ENCODE data around the gene NUBP1.

The NUBP1 gene

GRCh38 chr16:10808850-10809249, 65.2 kb downstream of the NUBP1 start:
- no peak for DNase-seq

DNA sequence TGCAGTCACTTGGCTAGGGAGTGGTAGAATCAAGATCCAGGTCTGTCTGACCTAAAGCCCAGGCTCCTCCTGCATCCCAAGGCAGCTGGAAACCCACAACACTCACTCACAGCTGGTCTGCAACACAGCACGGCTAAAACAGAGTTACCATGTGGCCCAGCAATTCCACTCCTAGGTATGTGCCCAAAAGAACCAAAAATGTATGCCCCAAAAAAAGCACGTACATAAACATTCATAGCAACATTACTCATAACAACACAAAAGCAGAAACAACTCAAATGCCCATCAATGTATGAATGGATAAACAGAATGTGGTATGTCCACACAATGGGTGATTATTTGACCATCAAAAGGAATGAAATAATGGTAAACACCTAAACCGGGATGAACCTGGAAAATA, 66.1 kb downstream of the NUBP1 start:
- no peak for DNase-seq

- no peak for DNase-seq
Measured at GRCh38 chr16:10812312-10813098, 68.9 kb downstream of the NUBP1 start.

- DNase-seq = no peak
Measured at GRCh38 chr16:10813099-10813455, 69.4 kb downstream of the NUBP1 start.

DNA sequence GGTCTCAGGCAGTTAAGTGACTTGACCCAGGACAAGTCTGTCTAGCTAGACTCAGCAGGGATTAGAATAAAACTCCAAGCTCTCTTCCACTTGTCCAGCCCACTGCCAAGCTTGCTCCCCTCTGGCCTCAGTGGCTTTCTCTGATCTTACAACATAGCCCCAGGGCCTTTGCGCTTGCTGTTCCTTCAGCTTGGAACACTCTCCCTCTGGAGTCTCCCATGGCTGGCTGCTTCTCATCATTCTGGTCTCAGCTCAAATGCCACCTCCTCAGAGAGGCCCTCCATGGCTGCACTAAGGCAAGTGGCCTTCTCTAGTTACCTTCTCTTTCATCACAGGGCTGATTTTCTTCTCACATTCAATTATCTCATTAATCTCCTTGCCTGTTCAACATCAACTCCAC, 73.9 kb downstream of the NUBP1 start:
- no peak for DNase-seq

GRCh38 chr16:10817963-10818941, 74.6 kb downstream of the NUBP1 start, which contains the start of gene TVP23A:
Gene TVP23A, minus strand, starts transcription at chr16:10818794. Its CDS starts 301 bp downstream, at chr16:10818493.
- no peak for DNase-seq
